OCI-LY7 (cell line): ENCODE results near the gene CXCL10.
"Not testable (repeated sequence)": the region's sequence is repeated elsewhere in the genome, so short reads cannot be mapped to it uniquely, and the experiment has no call there.

Source experiments
- EZH2phosphoT487 ChIP-seq: fragments of 200-600 bp; sonication (generic); IDR thresholded peaks from 2 replicates; pipeline ENCODE4 v1.6.1; 2018; ENCODE audit warnings: low read depth, borderline replicate concordance, mild to moderate bottlenecking, mixed run types, antibody characterized with exemption, low read length, moderate library complexity, mixed read lengths
- TF ChIP-seq, protein P1 (sequence below): fragments of 200-600 bp; sonication (generic); conservative IDR thresholded peaks from 2 replicates; pipeline ENCODE4 v1.5.1; 2014; ENCODE audit warnings: mild to moderate bottlenecking, antibody characterized with exemption, low read length, moderate library complexity, mixed read lengths

DNA sequence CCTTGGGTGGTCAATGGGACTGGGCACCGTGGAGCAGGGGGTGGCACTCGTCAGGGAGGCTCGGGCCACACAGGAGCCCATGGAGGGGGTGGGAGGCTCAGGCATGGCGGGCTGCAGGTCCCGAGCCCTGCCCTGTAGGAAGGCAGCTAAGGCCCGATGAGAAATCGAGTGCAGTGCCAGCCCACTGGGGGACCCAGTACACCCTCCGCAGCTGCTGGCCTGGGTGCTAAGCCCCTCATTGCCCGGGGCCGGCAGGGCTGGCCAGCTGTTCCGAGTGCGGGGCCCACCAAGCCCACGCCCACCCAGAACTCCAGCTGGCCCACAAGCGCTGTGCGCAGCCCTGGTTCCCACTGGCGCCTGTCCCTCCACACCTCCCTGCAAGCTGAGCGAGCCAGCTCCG, 20.0 kb upstream of the CXCL10 start:
- TF ChIP-seq, protein P1, sequence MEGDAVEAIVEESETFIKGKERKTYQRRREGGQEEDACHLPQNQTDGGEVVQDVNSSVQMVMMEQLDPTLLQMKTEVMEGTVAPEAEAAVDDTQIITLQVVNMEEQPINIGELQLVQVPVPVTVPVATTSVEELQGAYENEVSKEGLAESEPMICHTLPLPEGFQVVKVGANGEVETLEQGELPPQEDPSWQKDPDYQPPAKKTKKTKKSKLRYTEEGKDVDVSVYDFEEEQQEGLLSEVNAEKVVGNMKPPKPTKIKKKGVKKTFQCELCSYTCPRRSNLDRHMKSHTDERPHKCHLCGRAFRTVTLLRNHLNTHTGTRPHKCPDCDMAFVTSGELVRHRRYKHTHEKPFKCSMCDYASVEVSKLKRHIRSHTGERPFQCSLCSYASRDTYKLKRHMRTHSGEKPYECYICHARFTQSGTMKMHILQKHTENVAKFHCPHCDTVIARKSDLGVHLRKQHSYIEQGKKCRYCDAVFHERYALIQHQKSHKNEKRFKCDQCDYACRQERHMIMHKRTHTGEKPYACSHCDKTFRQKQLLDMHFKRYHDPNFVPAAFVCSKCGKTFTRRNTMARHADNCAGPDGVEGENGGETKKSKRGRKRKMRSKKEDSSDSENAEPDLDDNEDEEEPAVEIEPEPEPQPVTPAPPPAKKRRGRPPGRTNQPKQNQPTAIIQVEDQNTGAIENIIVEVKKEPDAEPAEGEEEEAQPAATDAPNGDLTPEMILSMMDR: not testable (repeated sequence)
- not testable (repeated sequence) for TF ChIP-seq EZH2phosphoT487
